ENCODE data around the gene S100A5.
A peak's percentile ranks its signal among the peaks of the same experiment; 100 is the strongest.

Gene S100A5

DNA sequence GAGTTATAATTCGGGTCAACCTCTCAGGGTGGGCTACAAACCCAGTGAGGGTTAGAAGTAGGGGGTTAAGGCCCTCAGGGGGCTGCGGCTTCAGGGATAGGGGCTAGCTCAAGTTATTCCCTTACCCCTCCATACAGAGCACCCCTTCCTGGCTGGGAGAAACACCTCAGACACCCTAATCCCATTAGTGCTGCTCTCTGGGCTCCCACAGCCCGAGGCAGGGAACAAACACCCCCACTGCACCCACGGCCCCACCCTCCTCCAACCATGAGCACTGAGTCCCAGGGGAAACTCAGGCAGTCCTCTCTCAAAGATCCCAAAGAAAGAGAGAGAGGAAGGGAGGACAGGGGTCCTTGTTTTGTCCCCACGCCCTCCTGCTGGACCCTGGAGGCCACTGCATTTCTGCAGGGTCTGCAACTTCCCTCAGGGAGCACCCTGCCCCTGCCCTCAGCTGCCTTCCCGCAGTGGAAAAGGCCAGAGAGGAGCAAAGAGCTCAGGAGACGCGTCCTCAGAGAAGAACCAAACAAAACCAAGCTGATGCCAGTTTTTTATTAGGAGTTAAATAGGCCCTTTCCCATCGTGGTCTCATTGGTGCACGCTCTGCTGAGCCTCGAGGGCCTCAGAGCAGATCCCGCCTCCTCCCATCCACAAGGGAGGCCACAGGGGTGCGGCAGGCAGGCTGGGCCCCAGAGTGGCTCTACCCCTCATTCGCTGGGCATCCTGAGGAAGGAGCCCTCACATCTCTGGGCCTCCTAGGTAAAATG lies 6.2 kb upstream of the S100A5 start:
- TF ChIP-seq, protein P1, sequence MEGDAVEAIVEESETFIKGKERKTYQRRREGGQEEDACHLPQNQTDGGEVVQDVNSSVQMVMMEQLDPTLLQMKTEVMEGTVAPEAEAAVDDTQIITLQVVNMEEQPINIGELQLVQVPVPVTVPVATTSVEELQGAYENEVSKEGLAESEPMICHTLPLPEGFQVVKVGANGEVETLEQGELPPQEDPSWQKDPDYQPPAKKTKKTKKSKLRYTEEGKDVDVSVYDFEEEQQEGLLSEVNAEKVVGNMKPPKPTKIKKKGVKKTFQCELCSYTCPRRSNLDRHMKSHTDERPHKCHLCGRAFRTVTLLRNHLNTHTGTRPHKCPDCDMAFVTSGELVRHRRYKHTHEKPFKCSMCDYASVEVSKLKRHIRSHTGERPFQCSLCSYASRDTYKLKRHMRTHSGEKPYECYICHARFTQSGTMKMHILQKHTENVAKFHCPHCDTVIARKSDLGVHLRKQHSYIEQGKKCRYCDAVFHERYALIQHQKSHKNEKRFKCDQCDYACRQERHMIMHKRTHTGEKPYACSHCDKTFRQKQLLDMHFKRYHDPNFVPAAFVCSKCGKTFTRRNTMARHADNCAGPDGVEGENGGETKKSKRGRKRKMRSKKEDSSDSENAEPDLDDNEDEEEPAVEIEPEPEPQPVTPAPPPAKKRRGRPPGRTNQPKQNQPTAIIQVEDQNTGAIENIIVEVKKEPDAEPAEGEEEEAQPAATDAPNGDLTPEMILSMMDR (IDR thresholded peaks at IDR 0.05; ENCODE audit: extremely low read depth, insufficient read depth, missing control alignments) = no peak
- DNase-seq (ENCODE audit: low spot score) = no peak
- in situ Hi-C loops (cut with MboI; ENCODE audit: low pct_unique_long_range_greater_than_20kb, low sequenced_read_pairs, unreplicated experiment) = no loop called here

DNA sequence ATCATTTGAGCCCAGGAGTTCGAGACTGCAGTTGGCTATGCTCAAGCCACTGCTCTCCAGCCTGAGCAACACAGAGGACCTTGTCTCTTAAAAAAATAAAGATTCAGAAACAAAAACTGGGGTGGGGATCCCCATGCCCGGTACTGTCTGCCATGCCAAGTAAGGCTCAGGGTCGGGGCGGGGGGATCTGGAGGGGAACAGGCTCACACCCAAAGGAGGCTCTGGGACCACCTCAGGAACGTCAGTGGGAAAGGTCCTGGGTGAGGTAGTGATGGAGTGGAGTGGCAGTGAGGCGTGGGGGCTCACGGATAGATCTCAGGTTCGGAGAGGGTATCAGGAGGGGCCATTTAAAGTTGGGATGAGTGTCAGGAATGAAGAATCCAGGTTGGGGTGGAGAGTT lies 5.6 kb upstream of the S100A5 start:
- DNase-seq (ENCODE audit: low spot score) = no peak
- TF ChIP-seq, protein P1 (IDR thresholded peaks at IDR 0.05; ENCODE audit: extremely low read depth, insufficient read depth, missing control alignments) = no peak
- in situ Hi-C loops (cut with MboI; ENCODE audit: low pct_unique_long_range_greater_than_20kb, low sequenced_read_pairs, unreplicated experiment) = no loop called here

DNA sequence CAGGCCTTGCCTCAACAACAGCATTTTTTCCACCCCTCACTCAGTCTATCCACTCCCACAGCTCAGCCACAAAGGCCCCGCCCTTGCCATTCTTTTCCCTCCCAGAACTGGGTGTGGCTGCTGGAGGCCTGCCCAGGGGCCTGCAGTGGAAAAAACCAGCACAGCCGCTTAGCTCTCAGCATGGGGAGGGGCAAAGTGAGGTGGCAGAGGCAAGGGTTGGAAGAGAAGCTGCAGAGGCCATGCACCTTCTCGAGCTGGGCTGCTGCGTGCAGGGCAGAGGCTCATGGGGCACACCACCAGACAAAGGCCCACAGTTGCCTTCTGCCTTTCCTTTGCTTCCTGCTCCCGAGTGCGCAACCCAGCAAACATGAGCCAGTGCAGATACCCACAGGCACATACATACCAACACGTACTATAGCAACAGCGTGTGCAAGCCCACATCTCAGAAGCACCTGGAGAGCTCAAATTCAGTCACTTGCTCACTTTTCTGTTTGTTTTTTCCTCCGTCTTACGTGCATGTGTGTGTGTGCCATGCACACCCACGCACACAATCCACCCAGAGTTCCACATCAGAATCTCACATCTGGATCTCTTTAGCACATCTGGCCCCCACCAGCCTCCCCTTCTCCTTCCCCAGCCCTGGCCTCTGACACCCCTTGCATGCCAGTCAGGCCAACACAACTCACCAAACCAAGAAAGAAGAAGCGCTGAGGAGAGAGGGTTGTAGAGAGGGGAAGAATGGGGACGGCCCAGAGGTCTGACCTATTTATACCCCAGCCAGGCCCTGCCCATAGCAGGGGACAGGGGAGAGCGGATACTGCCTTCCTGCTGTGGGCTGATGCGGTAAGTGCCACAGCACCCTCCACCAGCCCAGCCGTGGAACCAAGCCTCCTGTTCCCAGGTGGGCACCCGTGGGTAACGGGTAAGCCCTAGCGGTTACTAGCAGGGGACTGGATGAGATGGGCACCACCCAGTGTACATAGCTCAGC lies 4.6 kb upstream of the S100A5 start, which contains the start of gene S100A4:
S100A4 (minus strand) TSS at position 740 of the 989 bp plus-strand sequence. CDS start 1,012 bp downstream, outside the sequence.
- in situ Hi-C loops (cut with MboI; ENCODE audit: low pct_unique_long_range_greater_than_20kb, low sequenced_read_pairs, unreplicated experiment) = no loop called here
- TF ChIP-seq, protein P1 (IDR thresholded peaks at IDR 0.05; ENCODE audit: extremely low read depth, insufficient read depth, missing control alignments) = no peak
- peak; percentile 74 for DNase-seq (ENCODE audit: low spot score)

DNA sequence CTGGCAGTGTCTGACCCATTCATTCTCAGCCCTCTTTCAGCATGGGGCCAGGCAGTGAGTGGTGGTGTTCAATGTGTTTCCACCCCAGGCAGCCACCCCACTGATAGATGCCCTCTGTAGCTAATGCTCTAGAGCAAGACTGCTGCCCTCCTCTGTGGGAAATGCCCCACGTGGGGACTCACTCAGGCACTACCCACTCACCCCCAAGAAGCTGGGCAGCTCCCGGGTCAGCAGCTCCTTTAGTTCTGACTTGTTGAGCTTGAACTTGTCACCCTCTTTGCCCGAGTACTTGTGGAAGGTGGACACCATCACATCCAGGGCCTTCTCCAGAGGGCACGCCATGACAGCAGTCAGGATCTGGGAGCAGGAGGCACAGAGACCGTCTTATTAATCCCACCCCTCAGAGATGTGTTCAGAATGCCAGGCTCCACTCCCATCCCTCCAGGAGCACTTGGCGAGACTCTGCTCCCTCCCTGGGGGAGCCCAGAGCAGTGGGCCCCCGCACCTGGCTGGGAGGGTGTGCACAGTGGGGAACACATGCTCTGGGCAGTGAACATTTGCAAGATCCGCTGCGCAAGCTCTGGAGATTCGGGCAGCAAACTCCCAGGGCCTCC lies 3.8 kb upstream of the S100A5 start:
- no peak for DNase-seq (ENCODE audit: low spot score)
- in situ Hi-C loops (cut with MboI; ENCODE audit: low pct_unique_long_range_greater_than_20kb, low sequenced_read_pairs, unreplicated experiment) = no loop called here
- TF ChIP-seq, protein P1 (IDR thresholded peaks at IDR 0.05; ENCODE audit: extremely low read depth, insufficient read depth, missing control alignments) = no peak

DNA sequence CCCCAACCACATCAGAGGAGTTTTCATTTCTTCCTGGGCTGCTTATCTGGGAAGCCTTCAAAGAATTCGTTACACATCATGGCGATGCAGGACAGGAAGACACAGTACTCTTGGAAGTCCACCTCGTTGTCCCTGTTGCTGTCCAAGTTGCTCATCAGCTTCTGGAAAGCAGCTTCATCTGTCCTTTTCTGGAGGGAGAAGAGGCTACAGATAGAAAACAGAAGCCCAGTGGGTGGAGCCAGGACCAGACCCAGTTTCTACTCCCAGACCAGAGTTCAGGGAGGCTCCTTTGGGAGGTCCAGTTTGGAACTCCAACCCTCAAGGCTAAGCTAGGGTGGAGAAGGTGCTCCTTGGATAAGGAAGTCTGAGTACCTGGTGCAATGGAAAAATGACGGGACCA lies 3.0 kb upstream of the S100A5 start:
- TF ChIP-seq, protein P1 (IDR thresholded peaks at IDR 0.05; ENCODE audit: extremely low read depth, insufficient read depth, missing control alignments) = no peak
- in situ Hi-C loops (cut with MboI; ENCODE audit: low pct_unique_long_range_greater_than_20kb, low sequenced_read_pairs, unreplicated experiment) = no loop called here
- no peak for DNase-seq (ENCODE audit: low spot score)
